Right kidney (tissue), 1 donor: ENCODE data around the gene SLC13A1.
"Not testable (repeated sequence)": the region's sequence is repeated elsewhere in the genome, so short reads cannot be mapped to it uniquely, and the experiment has no call there.

Experiments
- DNase-seq: peaks from one replicate; pipeline ENCODE4 v3.0.0-alpha.2; 2016

The SLC13A1 gene

DNA sequence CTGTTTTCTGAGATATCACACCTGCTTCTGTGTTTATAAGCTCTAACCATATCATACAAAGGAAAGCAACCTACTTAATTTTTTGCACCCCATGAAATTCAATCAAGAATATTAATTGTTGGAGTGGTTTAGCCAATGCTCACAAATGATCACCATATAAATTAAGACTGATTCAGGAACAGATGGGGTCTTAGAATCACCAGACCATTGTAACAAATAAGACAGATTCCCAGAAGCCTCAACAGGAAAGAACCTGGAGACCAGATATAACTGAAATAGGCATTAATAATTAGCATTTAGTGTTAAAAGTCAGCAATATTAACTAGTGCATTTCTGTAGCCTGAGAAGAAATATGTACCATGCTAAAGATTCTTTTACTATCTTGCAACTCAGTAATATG lies 73.6 kb downstream of the SLC13A1 start:
- DNase-seq, result no peak

DNA sequence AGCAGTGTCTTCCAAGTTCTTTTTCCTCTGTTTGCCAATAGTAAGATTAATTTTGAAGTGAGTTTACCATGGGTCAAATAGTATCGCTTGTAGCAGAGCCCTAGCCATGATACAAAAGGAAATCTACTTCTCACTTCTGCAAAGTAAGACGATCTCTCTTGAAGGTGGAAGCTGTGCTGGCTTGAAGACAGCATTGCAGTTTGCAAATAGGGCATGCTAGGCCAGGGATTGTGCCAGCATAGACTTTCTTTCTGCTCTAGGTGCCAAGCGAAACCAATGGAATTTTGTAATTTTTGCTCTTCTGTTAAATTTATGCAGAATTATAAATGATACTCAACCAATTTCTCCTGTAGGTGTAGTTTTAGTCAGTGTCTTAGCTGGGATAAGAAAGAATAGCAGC lies 74.5 kb downstream of the SLC13A1 start:
- DNase-seq, result no peak

DNA sequence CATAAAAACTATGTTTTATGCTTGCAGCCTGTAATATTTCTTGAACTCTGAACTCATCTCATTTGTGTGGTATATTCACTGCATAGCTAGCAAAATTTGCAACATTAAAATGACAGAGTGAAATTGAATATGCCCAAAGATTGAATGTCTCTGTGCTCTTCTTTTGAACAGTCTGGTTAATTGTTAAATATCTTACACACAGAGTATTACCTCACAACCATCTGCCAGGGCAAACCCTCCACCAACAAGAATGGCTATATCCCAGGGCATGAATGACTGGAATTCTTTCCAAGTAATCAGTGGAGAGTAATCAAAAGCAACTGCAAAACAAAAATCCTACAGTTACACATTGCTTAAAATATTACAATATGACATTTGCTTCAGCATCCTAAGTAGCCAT lies 76.9 kb downstream of the SLC13A1 start:
- no peak for DNase-seq

DNA sequence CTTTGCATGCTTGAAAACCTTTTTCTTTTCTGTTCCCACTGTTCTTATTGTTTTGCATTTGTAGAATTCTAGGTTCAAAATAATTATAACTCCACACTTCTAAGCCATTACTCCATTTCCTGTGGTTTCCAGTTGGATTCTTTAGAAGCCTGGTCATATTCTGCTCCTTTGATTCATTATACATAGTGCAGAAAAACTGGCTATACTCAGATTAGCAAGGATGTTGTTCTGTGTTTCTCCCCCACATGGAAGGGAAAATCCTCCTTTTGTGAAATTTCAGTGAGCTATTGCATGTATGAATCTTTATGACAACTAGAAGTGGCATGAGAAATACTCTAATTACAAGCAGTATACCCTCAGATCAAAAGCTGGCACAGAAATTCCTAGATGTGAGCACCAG lies 79.5 kb downstream of the SLC13A1 start:
- no peak for DNase-seq

DNA sequence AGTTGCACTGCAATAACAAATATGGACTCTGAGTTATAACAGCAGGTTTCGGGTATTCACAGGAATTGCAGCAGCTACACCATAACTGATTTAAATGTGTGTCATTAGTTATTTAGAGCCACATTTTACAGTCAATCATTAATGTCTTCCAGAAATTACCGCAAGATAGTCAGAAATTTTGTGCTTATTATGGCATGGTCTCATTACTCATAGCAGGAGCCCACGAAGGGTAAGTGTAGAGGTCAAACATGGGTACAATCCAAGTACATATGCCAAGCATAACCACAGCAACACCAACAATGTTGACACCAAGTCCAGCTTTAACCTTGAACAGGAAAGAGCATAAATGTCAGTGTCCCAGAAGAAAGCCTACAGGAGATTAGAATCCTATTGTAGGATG lies 84.4 kb downstream of the SLC13A1 start:
- DNase-seq, result no peak

DNA sequence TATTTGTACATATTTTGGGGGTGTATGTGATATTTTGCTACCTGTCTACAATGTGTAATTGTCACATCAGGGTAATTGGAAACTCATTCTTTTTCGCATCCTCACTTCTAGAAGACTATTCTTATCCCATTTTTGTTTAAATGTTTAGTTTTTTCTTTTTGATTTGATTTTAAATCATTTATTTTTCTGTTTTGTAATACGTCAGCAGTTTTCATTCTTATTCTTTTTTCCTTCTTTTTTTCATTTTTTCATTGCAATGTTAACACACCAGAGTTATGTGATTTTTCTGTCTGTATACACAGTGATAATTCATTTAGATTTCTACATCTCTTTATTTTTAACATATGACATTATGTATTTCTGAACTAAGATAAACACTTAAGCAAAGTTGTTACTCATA lies 85.5 kb downstream of the SLC13A1 start:
- no peak for DNase-seq

DNA sequence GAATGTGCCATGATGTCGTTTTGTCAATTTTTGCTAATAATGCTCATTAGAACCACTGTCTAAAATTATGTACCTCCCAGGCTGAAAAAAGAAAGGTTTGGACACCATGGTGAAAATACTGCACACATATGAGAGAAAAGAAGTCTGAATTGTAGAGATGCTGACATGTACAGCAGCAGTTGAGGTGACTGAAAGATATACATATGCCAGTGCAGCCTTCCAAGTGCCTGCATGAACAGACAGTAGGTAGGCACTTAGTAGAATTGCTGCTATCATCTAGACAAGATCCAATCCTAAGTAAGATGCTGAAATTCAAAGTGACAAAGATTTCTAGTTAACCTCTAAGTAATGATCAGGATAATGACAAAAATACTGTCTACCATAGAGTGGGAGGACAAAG lies 86.9 kb downstream of the SLC13A1 start:
- DNase-seq, result no peak

DNA sequence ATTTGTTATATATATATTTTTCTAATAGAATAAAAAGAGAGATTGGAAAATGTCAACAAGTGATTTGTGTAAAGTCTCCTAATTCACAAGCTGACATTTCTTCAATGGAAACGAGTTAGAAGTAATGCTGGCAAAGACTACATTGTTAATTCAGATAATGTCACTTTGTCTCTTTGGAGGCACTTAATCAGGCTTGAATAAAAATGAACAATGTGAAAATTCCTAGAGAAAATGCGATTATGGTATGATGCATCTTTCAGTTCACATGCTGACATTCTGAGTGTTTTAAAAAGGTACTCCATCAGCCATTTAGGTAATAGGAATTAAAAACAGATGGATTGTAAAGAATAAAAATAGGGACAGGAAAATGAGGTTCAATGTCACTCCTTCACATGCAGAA lies 100.1 kb downstream of the SLC13A1 start:
- no peak for DNase-seq

DNA sequence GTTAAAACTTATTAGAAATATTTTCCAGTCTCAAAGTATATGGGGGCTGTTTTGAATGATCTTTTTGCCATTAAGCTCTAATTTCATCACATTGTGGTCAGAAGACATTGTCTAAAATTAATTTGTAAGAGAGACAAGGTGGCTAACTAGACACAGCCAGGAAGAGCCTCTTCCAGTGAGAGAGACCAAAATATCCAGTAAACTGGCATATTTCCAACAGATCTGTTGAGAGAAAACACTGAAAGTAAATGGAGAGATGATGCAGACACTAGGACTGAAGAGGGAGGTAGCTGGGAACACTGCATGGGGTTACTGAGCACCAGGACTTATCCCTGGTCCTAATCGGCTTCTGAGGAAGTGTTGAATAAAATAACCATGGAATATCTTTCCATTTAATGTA lies 102.8 kb downstream of the SLC13A1 start:
- DNase-seq, result no peak

DNA sequence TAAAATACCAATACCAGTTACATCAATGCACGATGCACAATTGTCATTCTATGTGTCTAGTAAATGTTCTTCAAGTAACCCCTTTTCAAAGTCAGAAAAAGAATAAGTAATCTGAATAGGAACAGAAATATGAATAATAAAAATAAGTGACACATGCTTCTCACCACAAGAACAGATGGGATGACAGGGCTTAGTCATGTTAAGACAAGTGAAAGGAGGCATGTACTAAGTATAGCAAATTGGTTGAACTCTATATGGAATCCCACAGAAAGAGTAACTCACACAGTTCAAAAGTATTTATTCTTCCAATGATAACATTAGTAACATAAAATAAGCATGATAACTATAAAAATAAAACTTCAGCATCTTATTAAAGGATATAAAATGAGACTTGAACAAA lies 103.3 kb downstream of the SLC13A1 start:
- no peak for DNase-seq

DNA sequence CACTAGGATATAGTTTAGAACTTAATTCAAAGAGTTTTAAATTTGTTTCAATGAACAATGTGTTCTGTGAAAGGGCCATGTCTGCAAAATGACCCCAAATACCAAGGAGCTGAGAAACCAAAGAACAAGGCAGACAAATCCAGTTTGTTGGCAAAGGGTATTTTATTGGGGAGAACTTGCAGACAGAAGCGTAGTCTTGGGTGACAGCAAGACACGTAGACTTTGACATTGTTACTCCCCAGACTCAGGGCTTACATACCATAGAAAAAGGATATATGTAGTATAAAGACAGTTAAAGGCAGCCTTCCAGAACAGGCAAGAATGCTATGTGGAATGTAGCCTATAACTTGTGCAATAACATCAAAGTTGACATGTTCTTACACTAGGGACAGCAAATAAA lies 109.3 kb downstream of the SLC13A1 start:
- no peak for DNase-seq

DNA sequence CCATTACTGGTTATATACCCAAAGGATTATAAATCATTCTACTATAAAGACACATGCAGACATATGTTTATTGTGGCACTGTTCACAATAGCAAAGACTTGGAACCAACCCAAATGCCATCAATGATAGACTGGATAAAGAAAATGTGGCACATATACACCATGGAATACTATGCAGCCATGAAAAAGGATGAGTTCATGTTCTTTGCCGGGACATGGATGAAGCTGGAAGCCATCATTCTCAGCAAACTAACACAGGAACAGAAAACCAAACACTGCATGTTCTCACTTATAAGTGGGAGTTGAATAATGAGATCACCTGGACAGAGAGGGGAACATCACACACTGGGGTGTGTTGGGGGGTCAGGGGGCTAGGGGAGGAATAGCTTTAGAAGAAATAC lies 112.9 kb downstream of the SLC13A1 start:
- DNase-seq, result not testable (repeated sequence)

DNA sequence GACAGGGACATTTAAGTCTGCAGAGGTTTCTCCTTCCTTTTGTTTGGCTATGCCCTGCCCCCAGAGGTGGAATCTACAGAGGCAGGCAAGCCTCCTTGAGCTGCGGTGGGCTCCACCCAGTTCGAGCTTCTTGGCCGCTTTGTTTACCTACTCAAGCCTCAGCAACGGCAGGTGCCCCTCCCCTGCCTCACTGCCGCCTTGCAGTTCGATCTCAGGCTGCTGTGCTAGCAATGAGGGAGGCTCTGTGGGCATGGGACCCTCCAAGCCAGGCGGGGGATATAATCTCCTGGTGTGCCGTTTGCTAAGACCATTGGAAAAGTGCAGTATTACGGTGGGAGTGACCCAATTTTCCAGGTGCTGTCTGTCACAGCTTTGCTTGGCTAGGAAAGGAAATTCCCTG lies 114.9 kb downstream of the SLC13A1 start:
- not testable (repeated sequence) for DNase-seq

DNA sequence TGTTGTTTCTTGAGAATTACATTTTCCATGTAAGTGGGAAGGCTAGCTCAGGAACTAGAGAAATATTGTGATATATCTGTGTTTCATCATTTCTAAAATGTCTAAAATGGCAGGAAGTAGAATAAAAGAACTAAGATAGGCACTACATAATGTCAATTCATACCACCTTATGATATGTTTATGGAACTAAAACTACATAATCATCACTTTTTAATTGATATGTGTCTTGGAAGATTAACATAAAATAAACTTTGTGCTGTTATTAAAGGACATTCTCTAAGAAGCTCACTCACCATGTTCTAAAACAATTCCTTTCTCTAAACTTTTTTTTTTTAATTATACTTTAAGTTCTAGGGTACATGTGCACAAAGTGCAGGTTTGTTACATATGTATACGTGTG lies 120.7 kb downstream of the SLC13A1 start:
- DNase-seq, result no peak

DNA sequence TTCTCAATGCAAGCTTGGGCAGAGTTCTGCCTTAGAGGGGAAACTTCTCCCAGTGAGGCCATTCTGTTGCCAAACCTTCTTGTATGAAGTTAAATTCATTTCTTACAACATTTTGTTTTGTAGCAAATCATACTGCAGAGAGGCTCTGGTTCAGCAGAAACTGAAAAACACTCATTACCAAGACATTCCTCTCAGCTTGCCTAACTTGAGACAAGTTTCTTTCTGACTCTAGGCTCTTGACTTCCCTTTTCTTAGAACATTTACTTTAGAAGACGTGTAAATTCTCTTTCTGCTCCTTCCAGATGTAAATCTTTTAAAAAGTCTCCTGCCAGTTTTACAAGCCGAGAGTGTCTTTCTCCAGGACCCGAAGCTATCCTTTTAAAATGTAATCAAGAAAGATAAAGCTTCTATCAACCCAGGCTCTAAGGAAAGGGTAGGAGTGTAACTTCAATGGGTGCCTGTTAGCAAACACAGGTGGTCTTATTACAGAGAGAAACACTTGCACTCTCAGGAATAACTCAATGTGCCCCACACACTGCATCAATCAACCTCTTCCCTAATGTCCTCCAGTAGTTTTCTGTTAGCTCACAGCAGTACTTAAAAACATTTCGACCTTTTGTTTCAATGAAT lies 123.8 kb downstream of the SLC13A1 start:
- DNase-seq, result no peak

DNA sequence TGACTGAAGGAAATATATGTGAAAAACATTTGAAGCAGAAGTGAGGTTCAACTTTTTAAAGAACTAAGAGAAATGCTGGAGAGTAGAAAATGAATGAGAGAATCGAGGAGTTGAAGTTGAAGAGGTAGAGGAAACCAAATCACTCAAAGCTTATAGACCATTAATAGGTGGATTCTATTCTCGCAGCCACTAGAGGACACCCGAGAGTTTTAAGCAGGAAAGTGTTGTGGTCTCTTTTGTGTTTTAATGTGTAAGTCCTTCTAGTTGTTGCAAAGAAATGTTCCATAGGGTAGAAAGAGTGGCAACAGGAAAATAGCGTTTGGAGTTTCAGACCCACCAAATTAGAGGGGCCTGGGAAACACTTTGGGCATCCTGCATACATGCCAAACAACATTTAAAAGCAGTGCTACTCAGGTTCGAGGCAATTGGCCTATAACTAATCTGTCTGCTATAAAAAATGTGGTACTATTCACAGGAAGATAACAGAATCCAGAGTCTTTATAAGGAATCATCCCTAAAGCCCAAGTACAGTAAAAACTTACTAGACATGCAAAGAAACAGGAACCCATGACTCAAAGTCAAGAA lies 129.0 kb downstream of the SLC13A1 start:
- no peak for DNase-seq

DNA sequence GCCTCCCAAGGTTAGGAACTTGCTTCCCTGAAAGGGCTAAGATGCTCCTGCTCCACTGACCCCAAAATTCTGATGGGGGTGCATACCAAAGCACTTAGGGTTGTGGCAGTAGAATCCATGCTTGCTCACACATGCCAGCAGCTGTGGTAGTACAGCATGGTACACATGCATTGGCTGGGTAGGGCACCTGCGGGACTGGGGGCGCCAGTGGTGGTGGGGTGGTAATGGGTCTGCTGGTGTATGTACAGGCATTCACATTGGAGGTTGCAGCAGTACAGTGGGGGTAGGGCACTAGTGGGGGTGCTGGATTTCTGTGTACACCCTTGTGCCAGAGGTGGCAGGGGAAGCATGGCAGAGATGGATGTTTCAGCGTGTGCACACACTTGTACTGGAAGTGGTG lies 132.0 kb downstream of the SLC13A1 start:
- no peak for DNase-seq
